ENCODE measurements around the gene NDUFAF2. TPM values are rescaled to one million over a fixed set of nuclear protein-coding genes. Genes with fewer than 3 reads are reported as not detected.

Gene NDUFAF2, protein sequence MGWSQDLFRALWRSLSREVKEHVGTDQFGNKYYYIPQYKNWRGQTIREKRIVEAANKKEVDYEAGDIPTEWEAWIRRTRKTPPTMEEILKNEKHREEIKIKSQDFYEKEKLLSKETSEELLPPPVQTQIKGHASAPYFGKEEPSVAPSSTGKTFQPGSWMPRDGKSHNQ
- total RNA-seq = 10 to 100 TPM; 25.9 to 39.0 (median 27.0) TPM

DNA sequence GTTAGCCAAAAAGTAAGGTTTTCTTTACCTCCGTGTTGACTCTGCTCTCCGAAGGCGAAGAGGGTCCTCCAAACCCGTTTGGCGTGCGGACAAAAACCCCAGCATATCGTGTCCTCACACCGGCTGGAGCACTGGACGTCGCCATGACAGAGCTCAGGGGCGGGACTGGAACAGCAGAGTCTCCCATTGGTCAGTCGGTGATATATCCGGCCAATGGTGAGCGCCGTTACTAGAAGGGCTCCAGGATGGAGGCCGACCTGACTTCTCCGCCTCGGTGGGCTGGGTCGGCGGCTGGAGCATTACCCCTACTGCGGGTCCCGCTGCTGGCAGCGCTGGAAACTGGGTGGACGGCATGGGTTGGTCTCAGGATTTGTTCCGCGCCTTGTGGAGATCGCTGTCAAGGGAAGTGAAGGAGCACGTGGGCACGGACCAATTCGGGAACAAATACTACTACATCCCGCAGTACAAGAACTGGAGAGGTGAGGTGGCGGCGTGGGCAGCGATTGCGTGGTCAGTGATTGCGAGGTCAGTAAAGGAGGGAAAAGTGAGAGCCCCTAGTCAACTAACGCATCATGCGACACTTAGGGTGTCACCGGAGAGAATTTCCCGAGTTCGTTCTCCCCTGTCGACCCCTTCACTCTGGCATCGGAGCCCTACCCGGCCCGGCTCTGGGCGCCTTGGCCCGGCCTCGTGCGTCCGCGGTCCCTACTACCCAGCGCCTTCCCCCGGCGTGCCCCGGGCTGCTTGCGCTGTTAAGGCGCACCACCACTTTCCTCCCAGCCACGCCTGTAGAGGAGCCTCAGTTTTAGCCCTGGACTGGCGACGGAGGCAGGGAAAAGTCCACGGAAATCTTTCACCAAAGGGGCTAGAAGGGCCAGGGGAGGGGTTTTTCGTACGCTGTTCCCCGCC, at the start of gene NDUFAF2, which contains the start of gene ERCC8:
NDUFAF2 (plus strand) TSS at position 302 of the 909 bp plus-strand sequence; CDS start at position 353, 51 bp downstream.
ERCC8 (minus strand) TSS at position 167 of the 909 bp plus-strand sequence; CDS start at position 105, 62 bp downstream.
- TF ChIP-seq, protein P1, sequence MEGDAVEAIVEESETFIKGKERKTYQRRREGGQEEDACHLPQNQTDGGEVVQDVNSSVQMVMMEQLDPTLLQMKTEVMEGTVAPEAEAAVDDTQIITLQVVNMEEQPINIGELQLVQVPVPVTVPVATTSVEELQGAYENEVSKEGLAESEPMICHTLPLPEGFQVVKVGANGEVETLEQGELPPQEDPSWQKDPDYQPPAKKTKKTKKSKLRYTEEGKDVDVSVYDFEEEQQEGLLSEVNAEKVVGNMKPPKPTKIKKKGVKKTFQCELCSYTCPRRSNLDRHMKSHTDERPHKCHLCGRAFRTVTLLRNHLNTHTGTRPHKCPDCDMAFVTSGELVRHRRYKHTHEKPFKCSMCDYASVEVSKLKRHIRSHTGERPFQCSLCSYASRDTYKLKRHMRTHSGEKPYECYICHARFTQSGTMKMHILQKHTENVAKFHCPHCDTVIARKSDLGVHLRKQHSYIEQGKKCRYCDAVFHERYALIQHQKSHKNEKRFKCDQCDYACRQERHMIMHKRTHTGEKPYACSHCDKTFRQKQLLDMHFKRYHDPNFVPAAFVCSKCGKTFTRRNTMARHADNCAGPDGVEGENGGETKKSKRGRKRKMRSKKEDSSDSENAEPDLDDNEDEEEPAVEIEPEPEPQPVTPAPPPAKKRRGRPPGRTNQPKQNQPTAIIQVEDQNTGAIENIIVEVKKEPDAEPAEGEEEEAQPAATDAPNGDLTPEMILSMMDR (IDR thresholded peaks at IDR 0.05) = no peak
- ATAC-seq (ENCODE audit: low FRiP score) (peak; percentile 99), DNase-seq (ENCODE audit: low spot score) (peak; percentile 75)

DNA sequence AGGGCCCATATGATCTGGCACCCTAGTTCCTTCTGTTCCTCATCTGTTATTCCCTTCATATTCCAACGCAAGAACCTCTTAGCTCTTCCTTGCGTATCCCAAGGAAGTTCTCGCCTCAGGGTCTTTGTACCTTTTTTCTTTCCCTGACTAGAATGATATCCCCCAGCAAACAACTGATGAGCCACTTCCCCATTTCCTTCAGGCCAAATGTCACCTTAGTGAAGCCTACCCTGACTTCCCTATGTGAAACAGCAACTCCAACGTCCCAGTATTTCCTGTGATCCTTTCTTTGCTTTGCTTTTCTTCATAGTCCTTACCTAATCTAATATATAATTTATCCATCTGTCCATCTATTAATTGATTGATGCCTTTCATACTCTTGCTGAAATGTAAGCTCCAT, 48.0 kb upstream of the NDUFAF2 start:
- DNase-seq (ENCODE audit: low spot score) (no peak), ATAC-seq (ENCODE audit: low FRiP score) (no peak)
- TF ChIP-seq, protein P1 (IDR thresholded peaks at IDR 0.05) = no peak

DNA sequence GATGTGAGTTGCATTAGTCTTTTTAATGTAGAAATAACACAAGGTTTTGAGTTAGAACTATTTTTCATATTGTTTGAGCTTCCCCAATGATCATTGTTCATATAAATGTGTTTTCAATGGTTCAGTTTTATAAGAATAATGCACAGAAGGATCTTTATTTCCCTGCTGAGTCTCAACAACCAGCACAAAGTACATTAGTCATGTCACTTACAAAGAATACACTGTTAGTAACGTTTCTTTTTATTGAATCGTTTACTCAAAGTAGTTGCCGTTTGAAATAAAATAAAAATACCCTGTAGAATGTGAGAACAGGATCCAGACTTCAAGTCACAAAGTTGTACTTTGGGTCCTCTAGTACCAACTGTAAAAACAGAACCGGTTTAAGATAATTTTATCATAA, 41.6 kb upstream of the NDUFAF2 start:
- TF ChIP-seq, protein P1 (IDR thresholded peaks at IDR 0.05) = no peak
- ATAC-seq (ENCODE audit: low FRiP score) (no peak), DNase-seq (ENCODE audit: low spot score) (no peak)

DNA sequence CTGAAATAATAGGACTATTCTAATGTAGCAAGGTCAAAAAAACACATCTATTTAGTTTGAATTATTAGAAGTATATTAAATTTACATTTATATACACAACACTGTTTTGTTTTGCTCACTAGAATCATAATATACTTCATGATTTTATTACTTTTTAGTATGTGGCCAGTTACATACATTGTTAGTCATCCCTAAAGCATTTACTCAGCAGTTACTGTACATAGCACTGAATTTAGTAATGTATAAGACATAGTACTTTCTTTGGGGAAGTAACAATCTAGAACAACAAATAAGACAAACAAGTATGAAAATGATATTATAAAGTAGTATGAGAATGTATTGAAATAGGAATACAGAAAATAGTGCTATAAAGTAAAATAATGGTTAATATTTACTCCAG, 28.4 kb upstream of the NDUFAF2 start:
- TF ChIP-seq, protein P1 (IDR thresholded peaks at IDR 0.05) = no peak
- DNase-seq (ENCODE audit: low spot score) (no peak), ATAC-seq (ENCODE audit: low FRiP score) (no peak)

DNA sequence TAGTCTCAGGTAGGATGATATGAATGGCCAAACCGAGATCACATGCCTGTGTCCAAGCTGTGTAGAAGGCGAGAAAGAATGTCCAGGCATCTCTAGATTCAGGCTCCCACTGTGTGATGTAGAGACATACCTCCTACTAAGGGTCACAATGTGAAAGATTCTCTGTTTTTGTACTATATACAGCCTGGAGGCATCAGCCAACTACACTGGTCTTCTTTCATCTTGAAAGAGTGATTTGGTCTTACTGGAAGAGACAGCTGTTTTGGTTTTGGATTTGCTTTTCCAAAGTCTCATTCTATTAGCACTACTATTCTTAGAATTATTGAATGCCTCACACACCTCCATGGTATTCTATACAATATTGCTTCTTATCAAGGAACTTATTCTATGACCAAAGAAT, 26.5 kb upstream of the NDUFAF2 start:
- DNase-seq (ENCODE audit: low spot score) = no peak
- no peak for ATAC-seq (ENCODE audit: low FRiP score)
- TF ChIP-seq, protein P1 (IDR thresholded peaks at IDR 0.05) = no peak

DNA sequence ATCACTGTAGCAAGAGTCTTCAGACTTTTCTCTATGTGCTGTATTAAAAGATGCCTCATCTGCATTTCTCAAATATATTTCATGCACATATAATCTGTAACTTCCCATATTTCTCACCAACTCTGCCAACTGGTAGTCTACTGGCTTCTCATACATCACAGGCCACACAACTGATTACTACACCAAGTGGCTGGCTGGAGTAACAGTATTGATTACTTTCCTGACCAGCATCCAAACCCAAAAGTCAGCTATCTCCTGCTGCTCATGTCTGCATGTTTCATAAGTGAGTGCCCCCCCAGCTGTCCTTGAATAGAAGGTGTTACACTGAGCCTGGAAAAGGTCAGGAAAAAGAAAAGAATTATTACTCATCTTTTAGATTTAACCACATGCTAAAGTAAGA, 17.6 kb upstream of the NDUFAF2 start:
- TF ChIP-seq, protein P1 (IDR thresholded peaks at IDR 0.05) = no peak
- DNase-seq (ENCODE audit: low spot score) (no peak), ATAC-seq (ENCODE audit: low FRiP score) (no peak)

Data from omental fat pad (tissue), 4 donors.